ENCODE results near the gene CADPS. TPM values are rescaled to one million over a fixed set of nuclear protein-coding genes. Genes with fewer than 3 reads are reported as not detected.

Gene CADPS
- total RNA-seq, 2 donors from 2014 or later = 11.7 to 20.8 TPM

DNA sequence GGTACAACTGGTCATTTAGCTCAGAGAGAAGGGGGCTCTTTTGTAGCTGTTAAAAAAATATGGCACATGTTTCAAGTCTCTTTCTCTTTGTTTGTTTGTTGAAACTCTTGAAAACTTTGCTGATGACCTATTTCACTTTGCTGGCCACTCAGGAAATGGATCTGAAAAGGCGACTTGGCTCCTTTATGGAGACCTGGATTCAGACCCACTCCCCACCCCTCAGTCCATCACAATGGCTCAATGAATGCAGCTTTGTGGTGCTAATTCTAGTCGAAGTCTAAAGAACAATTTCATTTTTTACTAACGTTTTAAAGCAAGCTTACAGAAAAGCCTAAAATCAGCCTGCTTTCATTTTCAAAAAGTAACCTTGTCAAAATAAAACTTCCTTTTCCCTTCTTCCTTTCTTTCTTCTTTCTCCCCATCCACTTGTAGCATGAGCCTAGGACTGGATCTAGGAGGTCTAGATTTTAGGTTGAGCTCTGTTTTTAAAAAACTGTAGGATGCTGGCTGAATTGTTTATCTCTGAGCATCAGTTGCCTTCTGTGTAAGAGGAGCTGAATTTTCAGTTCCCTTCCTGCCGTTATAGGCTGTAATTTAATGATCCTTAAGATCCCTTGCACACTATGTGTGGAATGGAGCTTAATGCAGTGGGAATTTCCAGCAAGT lies 336.4 kb downstream of the CADPS start:
- DNase-seq = no peak
- Mint-ChIP-seq H3K36me3 (ENCODE audit: low read depth) (no peaks in the 10 kb centered on the region), H3K9me3 (no peaks in the 10 kb centered on the region), H3K4me1 (peaks cover 5% of the 10 kb centered on the region), H3K27ac (peak overlapping the region; percentile 2), H3K27me3 (ENCODE audit: insufficient read depth) (no peaks in the 10 kb centered on the region), H3K4me3 (no peak overlapping the region)
- Histone ChIP-seq H3K9me3 (ENCODE audit: control insufficient read depth, low read length) (no peaks in the 10 kb centered on the region), H3K27me3 (ENCODE audit: control insufficient read depth, insufficient read depth, low read length, poor library complexity, severe bottlenecking) (no peaks in the 10 kb centered on the region), H3K27ac (ENCODE audit: low read depth, low read length) (no peak overlapping the region), H3K9ac (ENCODE audit: extremely low read depth, low read length, poor library complexity, severe bottlenecking) (no peak overlapping the region), H3K4me3 (ENCODE audit: low read length) (no peak overlapping the region), H3K36me3 (ENCODE audit: control insufficient read depth, insufficient read depth, low read length) (no peaks in the 10 kb centered on the region), H3K4me1 (ENCODE audit: control insufficient read depth, insufficient read depth, low read length) (no peaks in the 10 kb centered on the region)
- 9 to 38% methylated on average over 2 to 4 of the region's 4 CpGs for WGBS, 2 experiments (ENCODE audit: insufficient coverage in 1 of 2, insufficient read length in 1 of 2)
- TF ChIP-seq CTCF (conservative IDR thresholded peaks at IDR 0.05) = no peak

DNA sequence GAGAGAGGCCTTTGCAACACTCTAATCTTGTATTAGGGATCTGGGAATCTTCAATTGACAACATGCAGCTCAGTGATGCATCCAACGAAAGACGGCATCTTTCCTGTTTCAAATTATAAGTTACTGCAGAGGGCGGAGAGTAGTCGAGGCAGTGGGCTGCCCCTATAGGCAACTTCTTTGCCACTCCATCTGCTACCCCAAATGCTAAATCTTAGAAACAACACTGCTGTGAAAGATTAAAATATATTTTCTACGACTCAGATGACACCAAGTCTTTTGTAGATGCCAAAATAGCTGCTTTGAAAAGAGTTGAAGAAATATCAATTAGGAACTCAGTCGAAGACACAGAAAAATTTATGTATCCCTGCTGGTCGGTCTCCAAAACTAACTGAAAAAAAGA lies 340.9 kb downstream of the CADPS start:
- H3K27me3 Mint-ChIP-seq (ENCODE audit: insufficient read depth) = no peaks in the 10 kb centered on the region
- 89 to 91% methylated on average over 4 to 7 of the region's 7 CpGs for WGBS, 2 experiments (ENCODE audit: insufficient coverage in 1 of 2, insufficient read length in 1 of 2)

GRCh38 chr3:62532796-62533195 lies 342.4 kb downstream of the CADPS start:
- 95 to 97% methylated on average over 5 to 9 of the region's 9 CpGs for WGBS, 2 experiments (ENCODE audit: insufficient coverage in 1 of 2, insufficient read length in 1 of 2)
- no peak overlapping the region for H3K27ac Mint-ChIP-seq
- no peaks in the 10 kb centered on the region for H3K27me3 Mint-ChIP-seq (ENCODE audit: insufficient read depth)

More for the DNA sequence above, 340.9 kb downstream of the CADPS start:
- DNase-seq = no peak
- Histone ChIP-seq H3K4me1 (ENCODE audit: control insufficient read depth, insufficient read depth, low read length) (no peaks in the 10 kb centered on the region), H3K27me3 (ENCODE audit: control insufficient read depth, insufficient read depth, low read length, poor library complexity, severe bottlenecking) (no peaks in the 10 kb centered on the region), H3K9ac (ENCODE audit: extremely low read depth, low read length, poor library complexity, severe bottlenecking) (no peak overlapping the region), H3K27ac (ENCODE audit: low read depth, low read length) (no peak overlapping the region), H3K4me3 (ENCODE audit: low read length) (no peak overlapping the region), H3K36me3 (ENCODE audit: control insufficient read depth, insufficient read depth, low read length) (no peaks in the 10 kb centered on the region), H3K9me3 (ENCODE audit: control insufficient read depth, low read length) (no peaks in the 10 kb centered on the region)
- no peaks in the 10 kb centered on the region for H3K9me3 Mint-ChIP-seq
- H3K36me3 Mint-ChIP-seq (ENCODE audit: low read depth) = no peaks in the 10 kb centered on the region
- no peak overlapping the region for H3K27ac Mint-ChIP-seq
- H3K4me1 Mint-ChIP-seq = peaks cover 6% of the 10 kb centered on the region
- H3K4me3 Mint-ChIP-seq = no peak overlapping the region
- no peak for TF ChIP-seq CTCF (conservative IDR thresholded peaks at IDR 0.05)

More at GRCh38 chr3:62532796-62533195, 342.4 kb downstream of the CADPS start:
- Histone ChIP-seq H3K27ac (ENCODE audit: low read depth, low read length) (no peak overlapping the region), H3K4me1 (ENCODE audit: control insufficient read depth, insufficient read depth, low read length) (no peaks in the 10 kb centered on the region), H3K9me3 (ENCODE audit: control insufficient read depth, low read length) (no peaks in the 10 kb centered on the region), H3K9ac (ENCODE audit: extremely low read depth, low read length, poor library complexity, severe bottlenecking) (no peak overlapping the region), H3K27me3 (ENCODE audit: control insufficient read depth, insufficient read depth, low read length, poor library complexity, severe bottlenecking) (no peaks in the 10 kb centered on the region), H3K36me3 (ENCODE audit: control insufficient read depth, insufficient read depth, low read length) (no peaks in the 10 kb centered on the region), H3K4me3 (ENCODE audit: low read length) (no peak overlapping the region)
- no peak for DNase-seq
- Mint-ChIP-seq H3K36me3 (ENCODE audit: low read depth) (no peaks in the 10 kb centered on the region), H3K9me3 (no peaks in the 10 kb centered on the region), H3K4me1 (peaks cover 3% of the 10 kb centered on the region), H3K4me3 (no peak overlapping the region)
- TF ChIP-seq CTCF (conservative IDR thresholded peaks at IDR 0.05) = no peak

All from endodermal cell (in vitro differentiated cells).